GM19240 (cell line): Measurements from ENCODE around the gene HPS4.
A peak's percentile ranks its signal among the peaks of the same experiment; 100 is the strongest.
"Not testable (repeated sequence)": the region's sequence is repeated elsewhere in the genome, so short reads cannot be mapped to it uniquely, and the experiment has no call there.

Source experiments
- DNase-seq: peaks from one replicate; pipeline ENCODE4 v3.0.0; 2011; ENCODE audit warnings: low spot score; ENCODE audit not compliant: insufficient read length

HPS4 gene

GRCh38 chr22:26483439-26484359, at the start of gene HPS4, which contains the start of gene SRRD:
TSS of gene HPS4 (minus strand) at chr22:26483783. CDS start at chr22:26481762, 2,021 bp downstream.
TSS of gene SRRD (plus strand) at chr22:26483877. CDS start at chr22:26483891, 14 bp downstream.
- peak; percentile 52 for DNase-seq

DNA sequence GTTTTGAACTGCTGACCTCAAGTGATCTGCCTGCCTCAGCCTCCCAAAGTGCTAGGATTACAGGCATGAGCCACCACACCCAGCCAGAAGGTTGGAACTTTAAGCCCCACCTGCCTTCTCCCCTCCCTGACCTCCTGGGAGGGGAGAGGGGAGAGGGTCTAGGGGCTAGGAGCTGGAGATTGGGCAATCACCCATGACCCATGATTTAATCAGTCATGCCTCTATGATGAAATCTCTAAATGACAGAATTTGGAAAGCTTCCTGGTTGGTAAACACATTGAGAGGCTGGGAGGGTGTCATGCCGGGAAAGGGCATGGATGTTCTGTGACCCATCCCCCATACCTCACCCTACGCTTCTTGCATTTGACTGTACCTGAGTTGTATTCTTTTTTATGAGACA, 45.8 kb upstream of the HPS4 start:
- DNase-seq = no peak

DNA sequence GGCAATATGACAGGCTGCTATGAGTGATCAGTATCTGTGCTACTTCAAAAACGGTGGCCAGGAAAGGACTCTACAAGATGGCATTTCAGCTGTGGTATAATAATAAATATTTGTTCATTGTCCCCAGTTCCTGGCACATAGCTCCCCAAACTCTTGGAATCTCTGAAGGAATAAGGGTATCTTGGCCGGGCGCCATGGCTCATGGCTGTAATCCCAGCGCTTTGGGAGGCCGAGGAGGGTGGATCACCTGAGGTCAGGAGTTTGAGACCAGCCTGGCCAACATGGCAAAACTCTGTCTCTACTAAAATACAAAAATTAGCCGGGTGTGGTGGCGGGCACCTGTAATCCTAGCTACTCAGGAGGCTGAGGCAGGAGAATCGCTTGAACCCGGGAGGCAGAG, 44.9 kb upstream of the HPS4 start:
- DNase-seq = not testable (repeated sequence)

- no peak for DNase-seq
These were observed 44.2 kb upstream of the HPS4 start for GRCh38 chr22:26527574-26528465.

DNA sequence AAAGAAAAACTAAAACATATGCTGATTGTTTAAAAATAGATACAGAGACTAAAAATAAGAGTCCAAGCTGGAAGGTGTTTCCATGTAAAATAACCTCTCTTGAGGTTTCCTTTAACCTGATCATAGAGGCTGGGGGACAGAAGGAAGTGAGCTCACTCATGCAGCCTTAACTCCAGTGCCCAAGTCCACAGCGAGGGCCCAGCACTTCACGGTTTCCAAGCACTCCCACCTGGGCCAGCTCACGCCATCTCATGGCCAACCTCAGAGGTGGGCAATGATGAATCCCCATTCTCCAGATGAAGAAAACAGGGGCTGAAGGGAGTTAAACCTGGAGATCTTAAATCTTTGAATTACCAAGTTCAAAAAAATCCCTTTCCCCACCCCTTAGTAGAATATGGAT, 43.6 kb upstream of the HPS4 start:
- DNase-seq = no peak

- no peak for DNase-seq
These were observed 42.5 kb upstream of the HPS4 start for GRCh38 chr22:26525946-26526564.

GRCh38 chr22:26524870-26525269, 41.3 kb upstream of the HPS4 start:
- no peak for DNase-seq

DNA sequence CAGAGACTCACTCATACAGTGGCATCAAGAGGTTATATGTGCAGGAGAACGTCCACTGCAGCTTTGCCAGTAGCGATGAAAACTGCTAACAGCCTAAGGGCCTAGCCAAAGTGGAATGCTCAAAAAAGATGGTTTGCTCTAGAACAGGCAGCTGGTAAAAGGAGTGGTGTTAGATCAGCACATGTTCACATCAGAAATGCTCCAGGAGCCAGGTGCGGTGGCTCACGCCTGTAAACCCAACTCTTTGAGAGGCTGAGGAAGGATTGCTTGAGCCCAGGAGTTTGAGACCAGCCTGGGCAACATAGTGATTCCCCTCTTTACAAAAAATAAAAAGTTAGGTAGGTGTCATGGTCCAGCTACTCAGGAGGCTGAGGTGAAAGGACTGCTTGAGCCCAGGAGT, 39.0 kb upstream of the HPS4 start:
- no peak for DNase-seq

DNA sequence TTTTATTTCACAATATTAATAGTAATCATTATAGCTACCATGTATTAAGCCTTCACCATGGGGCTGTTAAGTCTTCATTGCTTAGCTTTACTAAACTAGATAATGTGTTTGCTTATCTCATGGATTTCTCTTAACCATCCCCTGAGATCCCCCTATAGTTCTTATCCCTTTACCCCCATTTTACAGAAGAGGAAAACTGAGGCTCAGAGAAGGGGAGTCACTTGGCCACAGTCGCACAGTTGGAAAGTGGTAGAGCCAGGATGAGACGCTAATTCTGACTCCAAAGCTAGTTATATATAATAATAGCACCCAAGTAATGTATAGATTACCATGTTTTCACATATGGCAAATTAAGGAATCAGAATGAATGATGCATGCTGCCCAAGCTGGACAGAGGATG, 38.4 kb upstream of the HPS4 start:
- no peak for DNase-seq

- DNase-seq = no peak
These were observed 33.8 kb upstream of the HPS4 start for GRCh38 chr22:26517429-26517828.

- DNase-seq = no peak
These were observed 32.9 kb upstream of the HPS4 start for GRCh38 chr22:26516503-26516902.

- no peak for DNase-seq
These were observed 32.3 kb upstream of the HPS4 start for GRCh38 chr22:26515931-26516330.

DNA sequence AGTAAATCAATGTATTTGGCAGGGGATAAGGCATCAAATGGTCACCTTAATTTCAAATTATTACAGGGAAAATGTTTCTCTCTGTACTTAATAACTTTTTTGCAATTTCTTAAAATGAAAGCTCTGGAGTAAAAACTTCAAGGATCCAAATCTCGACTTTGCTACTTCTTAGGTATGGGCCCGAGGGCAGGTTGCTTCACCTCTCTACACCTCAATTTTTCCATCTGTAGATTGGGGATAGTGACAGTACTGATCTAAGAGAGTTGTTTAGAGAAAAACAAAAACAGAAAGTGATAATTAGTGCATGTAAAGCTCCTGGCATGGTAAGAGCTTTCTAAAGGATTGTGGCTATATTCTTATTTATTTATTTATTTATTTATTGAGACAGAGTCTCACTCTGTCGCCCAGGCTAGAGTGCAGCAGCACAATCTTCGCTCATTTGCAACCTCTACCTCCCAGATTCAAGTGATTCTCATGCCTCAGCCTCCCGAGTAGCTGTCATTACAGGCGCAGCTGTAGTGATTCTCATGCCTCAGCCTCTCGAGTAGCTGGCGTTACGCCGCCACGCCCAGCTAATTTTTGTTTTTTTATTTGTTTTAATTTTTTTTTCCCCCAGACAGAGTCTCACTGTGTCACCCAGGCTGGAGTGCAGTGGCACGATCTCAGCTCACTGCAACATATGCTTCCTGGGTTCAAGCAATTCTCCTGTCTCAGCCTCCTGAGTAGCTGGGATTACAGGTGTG, 31.0 kb upstream of the HPS4 start:
- no peak for DNase-seq

DNA sequence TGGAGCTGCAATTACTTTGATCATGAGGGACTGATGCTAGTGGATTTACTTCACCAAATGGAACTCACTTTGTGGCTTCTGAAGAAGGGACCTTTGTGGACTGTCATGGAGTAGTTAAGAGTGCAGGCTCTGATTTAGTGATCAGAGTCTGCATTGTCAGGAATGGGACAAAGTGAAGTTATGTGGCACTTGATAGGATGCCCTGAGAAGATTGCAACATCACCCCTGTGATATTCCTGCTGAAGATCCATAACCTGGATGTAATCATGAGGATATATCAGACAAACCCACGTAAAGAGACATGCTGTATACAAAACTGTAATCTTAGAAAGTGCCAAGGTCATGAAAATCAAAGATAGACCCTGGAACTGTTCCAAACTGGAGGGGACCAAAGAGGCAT, 30.3 kb upstream of the HPS4 start:
- no peak for DNase-seq

- peak; percentile 98 for DNase-seq
These were observed 28.7 kb upstream of the HPS4 start, which contains the start of gene TFIP11 for GRCh38 chr22:26512149-26512793. TSS of gene TFIP11 (minus strand) at chr22:26512473. CDS start at chr22:26510272, 2,201 bp downstream.

DNA sequence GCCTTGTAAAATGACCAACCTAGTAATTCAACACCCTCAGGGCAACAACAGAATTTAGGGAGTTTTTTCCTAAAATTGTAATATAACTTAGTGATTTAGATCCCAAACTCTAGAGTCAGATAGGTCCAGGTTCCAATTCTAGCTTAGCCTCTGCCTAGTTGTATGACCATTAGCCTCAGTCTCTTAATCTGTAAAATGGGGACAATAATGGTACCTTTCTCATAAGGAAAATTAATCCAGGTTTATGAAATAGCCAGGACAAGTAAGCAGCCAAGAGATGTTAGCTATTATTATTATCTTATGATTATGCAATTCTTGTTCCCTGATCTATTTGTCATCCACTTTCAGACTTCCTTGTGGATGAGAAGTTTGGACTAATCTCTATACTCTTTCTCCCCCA, 24.6 kb upstream of the HPS4 start:
- no peak for DNase-seq

- DNase-seq = no peak
These were observed 20.2 kb upstream of the HPS4 start for GRCh38 chr22:26503758-26504157.

- peak; percentile 34 for DNase-seq
These were observed 19.3 kb upstream of the HPS4 start for GRCh38 chr22:26502688-26503561.

DNA sequence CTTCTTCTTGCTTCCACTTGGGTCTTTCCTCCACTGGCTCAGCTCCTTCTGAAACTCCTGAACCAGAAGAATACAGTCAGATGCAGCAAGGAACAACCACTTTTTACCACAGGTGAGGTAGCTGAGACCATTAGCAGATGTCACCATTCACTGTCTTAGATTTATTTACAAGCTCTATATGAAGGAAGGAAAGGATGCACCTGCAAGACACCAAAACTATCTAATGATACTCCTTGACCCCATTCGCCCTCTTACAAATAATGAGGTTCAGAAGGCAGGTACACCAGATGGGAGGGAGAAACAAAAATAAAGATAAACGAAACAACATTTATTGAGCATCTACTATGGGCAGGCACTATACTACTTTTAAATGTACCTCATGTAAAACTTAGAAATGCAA, 18.4 kb upstream of the HPS4 start:
- DNase-seq = no peak
